Common myeloid progenitor, CD34-positive (primary cell): Measurements from ENCODE around the gene TMCC3.

Experiments
- CTCF ChIA-PET: fragments of 350-600 bp; sonication (Branson Sonifier 250); formaldehyde crosslinking; loops from one replicate; lab custom pipeline; 2021; ENCODE audit warnings: antibody characterized with exemption; lab: Charles Lee
- POLR2A ChIA-PET: fragments of 350-600 bp; sonication (Branson Sonifier 250); formaldehyde crosslinking; loops from one replicate; lab custom pipeline; 2021; ENCODE audit warnings: antibody characterized with exemption; lab: Charles Lee
- DNase-seq, 3 donors: peaks; one replicate each; pipeline versions ENCODE4 v3.0.0 to v3.0.0-alpha.2; 2013
- H3K27ac ChIP-seq, 2 experiments: 1 replicate in 1 of 2; 2 replicates in 1 of 2; pipeline ENCODE4 v1.7.0; 2013; ENCODE audit warnings: inconsistent platforms in 2 of 2, low read length in 2 of 2, mild to moderate bottlenecking in 2 of 2, low read depth in 1 of 2, moderate library complexity in 1 of 2; ENCODE audit not compliant: severe bottlenecking in 2 of 2, insufficient read depth in 1 of 2, poor library complexity in 1 of 2
- H3K27me3 ChIP-seq, 5 experiments: replicated peaks in 2 of 5; 1 replicate in 3 of 5; 2 replicates in 2 of 5; pipeline versions ENCODE4 v1.6.1 to v1.7.0; 2013; ENCODE audit warnings: low read length in 4 of 5, mild to moderate bottlenecking in 2 of 5, moderate library complexity in 2 of 5, inconsistent platforms in 1 of 5; ENCODE audit not compliant: insufficient read depth in 5 of 5, control insufficient read depth in 4 of 5
- H3K36me3 ChIP-seq, 4 experiments: 1 replicate in 2 of 4; 2 replicates in 2 of 4; pipeline versions ENCODE4 v1.6.1 to v1.7.0; 2013; ENCODE audit warnings: low read length in 3 of 4, control low read depth in 1 of 4, mild to moderate bottlenecking in 1 of 4; ENCODE audit not compliant: control insufficient read depth in 4 of 4, insufficient read depth in 4 of 4
- H3K4me1 ChIP-seq, 4 experiments: 1 replicate in 3 of 4; 2 replicates in 1 of 4; pipeline versions ENCODE4 v1.6.1 to v1.7.1; 2013; ENCODE audit warnings: low read length in 3 of 4, mild to moderate bottlenecking in 3 of 4, control low read depth in 1 of 4, inconsistent platforms in 1 of 4, moderate library complexity in 1 of 4; ENCODE audit not compliant: control insufficient read depth in 4 of 4, insufficient read depth in 4 of 4; ENCODE audit errors: control extremely low read depth in 1 of 4
- H3K4me3 ChIP-seq, 7 experiments: 1 replicate in 4 of 7; 2 replicates in 3 of 7; pipeline versions ENCODE4 v1.5.1 to v1.7.0; 2013; ENCODE audit warnings: mild to moderate bottlenecking in 7 of 7, low read length in 6 of 7, moderate library complexity in 6 of 7, inconsistent platforms in 2 of 7, low read depth in 2 of 7, control low read depth in 1 of 7; ENCODE audit not compliant: insufficient read depth in 4 of 7, control insufficient read depth in 1 of 7; ENCODE audit errors: extremely low read depth in 1 of 7
- H3K9me3 ChIP-seq, 5 experiments: 1 replicate in 4 of 5; 2 replicates in 1 of 5; pipeline versions ENCODE4 v1.6.1 to v1.7.1; 2013; ENCODE audit warnings: low read length in 4 of 5, mild to moderate bottlenecking in 2 of 5, inconsistent platforms in 1 of 5, low read depth in 1 of 5, moderate library complexity in 1 of 5; ENCODE audit not compliant: control insufficient read depth in 4 of 5, insufficient read depth in 2 of 5; ENCODE audit errors: control extremely low read depth in 1 of 5
- WGBS: methylation state at CpG from one replicate; pipeline ENCODE4 v1.1.5; 2013; ENCODE audit not compliant: insufficient coverage; 5-methylcytosine and 5-hydroxymethylcytosine counted together

The TMCC3 gene

DNA sequence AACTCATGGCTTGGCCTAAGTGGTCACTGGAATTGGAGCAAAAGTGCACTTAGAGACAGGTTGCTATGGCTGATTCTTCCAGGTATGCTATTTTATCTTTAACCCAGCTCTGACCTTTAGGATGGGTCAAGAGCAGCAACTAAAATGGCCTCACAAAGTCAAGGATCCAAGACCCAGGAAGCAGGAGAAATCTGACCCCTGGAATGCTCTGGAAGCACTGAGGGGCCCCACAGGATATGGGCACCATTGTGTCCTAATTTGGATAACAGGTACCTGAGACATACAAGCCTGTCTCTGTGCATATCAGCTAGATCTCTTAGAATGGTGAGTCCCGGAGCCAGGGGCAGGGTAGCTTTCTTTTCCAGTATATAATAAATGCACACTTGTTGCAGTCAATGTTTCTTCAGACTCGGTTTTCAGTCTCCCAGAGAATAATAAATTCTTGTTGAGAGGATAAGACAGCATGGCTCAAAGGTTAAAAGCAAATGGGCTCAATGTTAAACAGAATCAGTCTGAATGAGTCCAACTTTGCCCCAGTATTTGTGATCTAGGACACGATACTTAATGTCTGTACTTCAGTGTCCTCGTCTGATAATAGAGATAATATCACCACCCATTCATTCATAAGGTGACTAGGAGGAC lies 29.3 kb upstream of the TMCC3 start:
- WGBS: 84% methylated on average over 2 of the region's 4 CpGs
- ChIA-PET POLR2A (no interaction called here), CTCF (interaction anchor here (0.9 to 1.6 kb wide), 3 partner anchors 12 to 29 kb away, joined by 3 to 5 read pairs (median 4); no protein-coding TSS in a partner anchor)
- Histone ChIP-seq H3K4me1 (peaks cover 12 to 61% (median 49%) of the 10 kb centered on the region in 4 experiments), H3K36me3 (no peaks in the 10 kb centered on the region), H3K27me3 (no peaks in the 10 kb centered on the region), H3K9me3 (no peaks in the 10 kb centered on the region), H3K4me3 (no peak overlapping the region), H3K27ac (no peak overlapping the region)
- DNase-seq: no peak

DNA sequence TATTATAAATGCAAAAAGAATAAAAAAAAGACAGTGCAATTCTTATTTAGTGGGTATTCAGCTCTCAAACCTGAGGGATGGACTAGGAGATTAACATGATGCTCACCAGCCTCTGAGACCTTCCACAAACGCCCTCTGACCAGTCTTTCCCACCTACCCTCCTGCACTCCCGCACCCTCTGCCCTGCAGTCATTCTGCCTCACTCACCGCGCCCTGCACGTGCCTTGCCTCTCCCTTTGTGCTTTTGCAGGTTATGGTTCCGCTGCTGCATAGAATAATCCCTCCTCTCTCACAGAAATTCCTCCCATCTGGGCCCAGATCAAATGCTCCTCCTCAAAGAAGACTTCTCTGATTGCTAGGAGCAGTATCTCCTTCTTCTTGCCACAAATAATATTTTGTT lies 28.5 kb upstream of the TMCC3 start:
- ChIA-PET CTCF (interaction anchor here (1.2 to 1.5 kb wide), 2 partner anchors 21 to 36 kb away, joined by 3 to 5 read pairs; no protein-coding TSS in a partner anchor), POLR2A (no interaction called here)
- no peaks in the 10 kb centered on the region for H3K9me3 ChIP-seq
- H3K27ac ChIP-seq: no peak overlapping the region
- H3K36me3 ChIP-seq: no peaks in the 10 kb centered on the region
- WGBS: 94% methylated on average over 6 of the region's 6 CpGs
- no peak for DNase-seq
- peaks cover 14 to 63% (median 50%) of the 10 kb centered on the region in 4 experiments for H3K4me1 ChIP-seq
- no peak overlapping the region for H3K4me3 ChIP-seq
- no peaks in the 10 kb centered on the region for H3K27me3 ChIP-seq

DNA sequence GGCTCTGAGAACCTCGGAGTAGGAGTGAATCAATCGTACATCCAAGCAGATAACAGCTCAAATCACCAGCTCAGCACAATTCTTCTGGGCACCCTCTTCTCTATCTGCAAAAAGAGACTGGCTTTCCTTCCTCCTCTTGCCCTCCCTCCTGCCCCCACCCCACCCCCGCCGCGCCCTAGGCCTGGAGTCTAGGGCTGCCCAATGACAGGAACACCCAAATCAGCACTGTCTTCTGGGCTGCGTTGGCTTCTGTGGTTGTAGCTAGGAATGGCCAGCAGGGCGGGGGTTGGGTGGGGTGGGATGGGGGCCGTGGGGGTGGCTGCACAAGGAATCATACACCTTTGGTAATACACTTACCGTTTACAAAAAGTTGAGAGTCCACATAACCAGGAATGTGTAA lies 28.0 kb upstream of the TMCC3 start:
- Histone ChIP-seq H3K4me1 (peaks cover 14 to 58% (median 47%) of the 10 kb centered on the region in 4 experiments), H3K9me3 (no peaks in the 10 kb centered on the region), H3K36me3 (no peaks in the 10 kb centered on the region), H3K27me3 (no peaks in the 10 kb centered on the region), H3K27ac (no peak overlapping the region), H3K4me3 (no peak overlapping the region)
- CTCF ChIA-PET: interaction anchor here (1.2 to 1.5 kb wide), 2 partner anchors 22 to 36 kb away, joined by 3 to 5 read pairs; no protein-coding TSS in a partner anchor
- peak in 1 of 3 donors; percentile 25 for DNase-seq
- WGBS: 9% methylated on average over 2 of the region's 9 CpGs
- POLR2A ChIA-PET: no interaction called here

DNA sequence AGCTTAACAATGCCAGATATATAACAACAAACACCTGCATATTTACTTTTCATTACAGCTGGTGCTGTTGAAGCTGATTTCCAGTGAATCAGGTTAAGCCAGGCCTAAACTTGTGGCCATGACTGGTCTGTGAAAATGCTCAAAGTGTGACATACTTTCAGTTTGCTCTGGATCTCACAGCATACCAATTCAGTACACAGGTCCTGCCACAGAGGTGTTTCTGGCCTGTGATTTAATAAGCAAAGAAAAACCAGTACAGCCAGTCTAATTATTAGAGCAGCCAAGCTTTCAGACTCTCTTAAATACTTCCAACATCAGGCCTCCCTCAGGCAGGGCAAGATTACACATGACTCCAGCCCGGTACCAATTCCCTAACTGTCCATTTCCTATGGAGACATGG lies 27.4 kb upstream of the TMCC3 start:
- H3K4me1 ChIP-seq: peaks cover 14 to 52% (median 42%) of the 10 kb centered on the region in 4 experiments
- no peak overlapping the region for H3K27ac ChIP-seq
- 100% methylated on average over 1 of the region's 1 CpG for WGBS
- H3K27me3 ChIP-seq: no peaks in the 10 kb centered on the region
- no peaks in the 10 kb centered on the region for H3K9me3 ChIP-seq
- ChIA-PET POLR2A (no interaction called here), CTCF (interaction anchor here (1.2 to 1.5 kb wide), 3 partner anchors 22 to 37 kb away, joined by 3 to 5 read pairs (median 3); no protein-coding TSS in a partner anchor)
- no peaks in the 10 kb centered on the region for H3K36me3 ChIP-seq
- DNase-seq: peak in 2 of 3 donors; percentile 42 to 53
- H3K4me3 ChIP-seq: no peak overlapping the region

DNA sequence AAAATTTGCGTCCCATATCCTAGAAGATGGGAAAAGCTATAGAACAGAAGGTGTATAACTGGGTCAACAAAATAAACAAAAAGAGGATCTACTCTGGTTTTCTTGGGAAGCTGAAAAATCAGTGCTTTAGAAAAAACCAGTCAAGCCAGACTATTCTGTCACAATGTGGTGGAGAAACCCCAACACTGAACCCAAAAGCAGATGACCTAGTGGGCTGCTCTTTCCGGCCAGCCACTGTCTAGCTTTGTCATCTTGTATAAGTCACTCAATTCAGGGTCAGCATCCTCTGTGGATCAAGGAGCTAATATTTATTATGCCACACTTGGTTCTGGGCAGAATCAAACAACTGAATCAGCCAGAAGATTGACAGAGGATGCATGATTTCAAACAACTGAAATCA lies 26.6 kb upstream of the TMCC3 start:
- H3K4me3 ChIP-seq: no peak overlapping the region

DNA sequence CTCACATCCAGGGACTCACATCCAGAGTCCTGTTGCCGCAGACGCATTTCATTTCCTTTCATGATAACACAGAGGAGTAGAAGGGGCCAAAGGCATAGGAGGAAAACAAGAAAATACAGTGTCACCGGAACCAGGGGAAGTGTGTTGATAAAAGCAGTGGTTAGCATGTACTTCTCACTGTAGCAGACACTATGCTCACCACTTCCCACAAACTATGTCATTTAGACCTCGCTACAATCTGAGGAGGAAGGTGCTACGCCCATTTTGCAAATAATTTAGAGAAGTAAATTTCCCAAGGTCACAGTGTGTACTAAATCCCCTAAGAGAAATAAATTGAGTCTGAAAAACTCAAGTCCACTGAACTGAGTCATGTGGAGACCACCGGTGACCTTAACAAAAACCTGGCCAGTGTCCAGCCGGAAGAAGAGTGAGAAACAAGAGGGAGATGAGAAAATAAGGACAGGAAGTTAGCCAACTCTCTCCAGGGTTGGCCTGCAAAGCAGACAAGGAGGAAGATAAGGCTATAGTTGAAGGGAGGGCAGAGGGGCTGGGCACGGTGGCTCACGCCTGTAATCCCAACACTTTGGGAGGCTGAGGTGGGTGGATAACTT lies 25.8 kb upstream of the TMCC3 start:
- 0% methylated on average over 6 of the region's 9 CpGs for WGBS
- DNase-seq: peak; percentile 98 to 99 (median 98)
- Histone ChIP-seq H3K27ac (peak overlapping the region; percentile 37 to 81), H3K36me3 (no peaks in the 10 kb centered on the region), H3K9me3 (no peaks in the 10 kb centered on the region), H3K4me3 (peak overlapping the region in 5 of 7 experiments; percentile 20 to 52 (median 30)), H3K27me3 (no peaks in the 10 kb centered on the region), H3K4me1 (peaks cover 14 to 45% (median 40%) of the 10 kb centered on the region in 4 experiments)
- CTCF ChIA-PET: interaction anchor here (0.9 kb wide), 1 partner anchor 53 kb away, joined by 3 read pairs; no protein-coding TSS in a partner anchor
- POLR2A ChIA-PET: no interaction called here

More for the DNA sequence above, 26.6 kb upstream of the TMCC3 start:
- ChIA-PET POLR2A (no interaction called here), CTCF (interaction anchor here (0.9 to 1.4 kb wide), 2 partner anchors 25 to 54 kb away, joined by 3 read pairs; no protein-coding TSS in a partner anchor)
- no peak overlapping the region for H3K27ac ChIP-seq
- no peaks in the 10 kb centered on the region for H3K9me3 ChIP-seq
- H3K36me3 ChIP-seq: no peaks in the 10 kb centered on the region
- no peak for DNase-seq
- H3K27me3 ChIP-seq: no peaks in the 10 kb centered on the region
- H3K4me1 ChIP-seq: peaks cover 14 to 45% (median 39%) of the 10 kb centered on the region in 4 experiments
- WGBS: 86% methylated on average over 2 of the region's 2 CpGs
